NCI-H187 treated with DMSO at 0.1 percent for 48 hours (cell line): ENCODE measurements around the gene SWT1.
"Not testable (repeated sequence)": the region's sequence is repeated elsewhere in the genome, so short reads cannot be mapped to it uniquely, and the experiment has no call there.

ENCODE experiments used
- DNase-seq: peaks from one replicate; lab custom pipeline; 2025; lab: John Stamatoyannopoulos, UW

SWT1 gene

GRCh38 chr1:185291652-185292051 lies 134.7 kb downstream of the SWT1 start:
- DNase-seq = no peak

GRCh38 chr1:185292237-185292636 lies 135.3 kb downstream of the SWT1 start:
- DNase-seq = no peak

DNA sequence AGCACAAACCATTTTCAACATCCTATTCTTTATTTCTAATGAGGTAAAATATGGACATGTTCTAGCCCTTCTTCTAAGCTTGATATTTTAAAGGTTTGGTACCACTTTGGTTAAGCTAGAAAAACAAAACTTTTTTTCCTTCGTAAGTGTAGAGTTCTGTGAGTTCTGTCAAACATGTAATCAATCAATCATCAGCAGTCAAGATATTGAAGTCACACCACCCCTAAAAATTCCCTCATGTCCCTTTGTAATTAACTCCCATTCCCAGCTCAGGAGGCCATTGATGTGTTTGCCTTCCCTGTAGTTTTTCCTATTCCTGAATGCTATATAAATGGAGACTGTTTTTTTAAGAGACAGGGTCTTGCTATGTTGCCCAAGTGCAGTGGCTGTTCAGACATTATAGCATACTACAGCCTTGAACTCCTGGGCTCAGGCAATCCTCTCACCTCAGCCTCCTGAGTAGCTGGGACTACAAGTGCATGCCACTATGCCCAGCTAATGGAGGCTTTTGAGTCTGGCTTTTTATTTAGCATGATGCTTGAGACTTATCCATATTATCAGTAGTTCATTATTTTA lies 137.1 kb downstream of the SWT1 start:
- DNase-seq = no peak

- DNase-seq = no peak
These were observed 138.1 kb downstream of the SWT1 start for GRCh38 chr1:185295091-185295490.

- no peak for DNase-seq
These were observed 141.0 kb downstream of the SWT1 start for GRCh38 chr1:185297982-185298381.

- no peak for DNase-seq
These were observed 143.2 kb downstream of the SWT1 start for GRCh38 chr1:185300152-185300551.

GRCh38 chr1:185305419-185305818 lies 148.5 kb downstream of the SWT1 start:
- no peak for DNase-seq

DNA sequence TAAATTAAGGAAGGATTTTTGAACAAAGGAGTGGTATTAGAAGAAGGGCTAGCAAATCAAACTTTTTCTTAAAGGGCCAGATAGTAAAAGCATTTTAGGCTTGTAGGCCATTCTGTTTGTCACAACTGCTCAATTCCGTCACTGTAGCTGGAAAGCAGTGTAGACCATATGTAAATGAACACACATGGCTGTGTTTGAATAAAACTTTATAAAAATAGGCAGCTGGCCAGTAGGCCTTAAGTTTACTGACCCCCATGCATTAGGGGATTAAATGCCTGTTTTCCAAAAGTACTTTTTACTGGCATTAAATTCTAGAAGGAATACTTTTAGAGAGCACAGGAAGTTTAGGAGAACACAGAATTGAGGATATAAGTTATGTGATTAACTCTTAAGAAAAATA lies 151.2 kb downstream of the SWT1 start:
- no peak for DNase-seq

- no peak for DNase-seq
These were observed 152.6 kb downstream of the SWT1 start for GRCh38 chr1:185309566-185309965.

DNA sequence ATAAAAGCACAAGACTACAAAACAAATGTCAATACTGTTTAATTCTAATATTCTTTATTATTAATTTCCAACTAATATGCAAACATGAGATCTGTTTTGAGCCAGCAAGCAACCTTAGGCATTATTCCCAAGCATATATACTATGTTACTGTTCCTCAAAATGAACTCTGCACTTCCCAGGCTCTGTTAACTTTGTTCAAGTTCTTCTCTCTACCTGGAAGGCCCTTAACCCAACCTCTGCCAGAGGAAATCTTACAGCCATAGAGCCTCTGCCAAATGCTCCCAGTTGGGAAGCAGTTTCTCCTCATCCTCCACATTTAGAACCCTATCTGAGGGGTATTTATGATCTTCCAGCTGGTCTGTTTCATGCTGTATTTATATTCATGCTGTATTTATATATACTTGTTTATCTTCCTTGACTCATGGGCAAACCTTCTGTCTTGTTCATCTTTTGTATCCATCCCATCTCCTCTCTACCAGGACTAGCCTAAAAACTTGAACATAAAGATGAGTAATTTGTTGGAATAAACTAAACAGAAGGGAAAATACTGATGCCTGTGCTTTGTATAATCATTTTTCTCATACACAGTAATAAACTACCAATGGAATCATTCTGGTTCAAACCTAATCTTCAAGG lies 154.7 kb downstream of the SWT1 start:
- no peak for DNase-seq

DNA sequence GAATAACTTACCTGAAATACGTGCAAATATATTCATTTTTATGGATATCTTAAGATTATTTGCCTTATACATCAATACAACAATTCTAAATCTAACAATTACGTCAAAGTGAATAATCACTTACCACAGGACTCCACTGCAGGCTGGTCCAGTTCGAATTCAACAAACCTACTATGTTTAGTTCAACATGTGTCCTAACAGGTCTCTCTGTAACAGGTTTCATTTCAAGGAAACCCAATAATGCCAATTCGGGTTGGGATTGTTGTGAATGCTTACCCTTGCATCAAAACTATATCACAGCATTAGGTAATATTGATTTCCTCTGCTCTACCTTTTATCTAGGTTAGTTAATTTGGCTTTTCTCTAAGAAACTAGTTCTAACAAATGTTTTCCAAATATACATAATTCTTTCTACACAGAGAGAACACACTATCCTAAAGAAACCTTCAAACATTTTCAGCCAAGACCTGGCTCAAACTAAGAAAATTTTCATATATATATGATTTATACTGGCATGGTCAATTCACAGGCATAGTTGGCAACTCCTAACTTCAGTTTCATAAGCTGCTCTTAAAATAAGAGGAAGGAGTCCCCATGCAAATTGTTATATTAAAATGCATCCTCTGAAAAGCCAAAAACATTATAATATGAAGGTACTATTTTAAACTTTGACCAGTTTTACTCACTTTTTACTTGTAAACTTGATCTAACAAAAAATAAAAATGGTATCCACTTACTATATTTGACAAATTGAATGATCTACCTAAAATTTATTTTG lies 155.6 kb downstream of the SWT1 start:
- no peak for DNase-seq

- DNase-seq = no peak
These were observed 157.4 kb downstream of the SWT1 start for GRCh38 chr1:185314411-185314810.

DNA sequence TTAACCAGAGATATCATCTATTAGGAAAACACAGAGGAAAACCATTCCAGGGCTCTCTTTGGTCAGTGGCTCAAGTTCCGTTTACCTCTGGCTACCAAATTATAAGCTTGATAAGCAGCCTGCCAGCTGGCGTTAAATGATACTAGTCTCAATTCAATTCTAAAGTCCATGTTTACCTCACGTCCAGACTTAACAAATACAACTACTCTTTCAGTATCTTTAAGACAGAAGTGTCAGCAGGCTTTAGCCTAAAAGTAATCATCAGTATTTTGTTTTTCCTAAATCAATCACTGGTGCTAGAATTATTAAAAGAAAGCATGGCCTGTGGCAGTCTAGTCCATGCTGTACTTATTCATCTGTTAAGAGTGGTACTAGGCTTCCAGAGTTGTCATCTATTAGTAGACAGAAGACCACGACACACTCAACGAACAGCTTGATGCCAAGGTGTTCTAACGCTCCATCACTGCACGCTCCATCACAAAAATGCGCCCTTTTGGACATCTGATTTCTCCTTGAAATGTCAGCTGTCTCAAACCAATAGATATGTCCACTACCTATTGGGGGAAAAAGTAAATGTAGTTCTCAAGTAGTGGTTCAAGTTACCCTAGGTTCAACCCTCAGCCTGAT lies 158.6 kb downstream of the SWT1 start:
- DNase-seq = no peak

GRCh38 chr1:185316163-185317033 lies 159.4 kb downstream of the SWT1 start:
- peak; percentile 52 for DNase-seq

GRCh38 chr1:185317034-185317885 lies 160.3 kb downstream of the SWT1 start, which contains the start of gene IVNS1ABP:
Gene IVNS1ABP, minus strand, starts transcription at chr1:185317243. Its CDS starts 7,750 bp downstream, at chr1:185309493.
- peak; percentile 98 for DNase-seq

DNA sequence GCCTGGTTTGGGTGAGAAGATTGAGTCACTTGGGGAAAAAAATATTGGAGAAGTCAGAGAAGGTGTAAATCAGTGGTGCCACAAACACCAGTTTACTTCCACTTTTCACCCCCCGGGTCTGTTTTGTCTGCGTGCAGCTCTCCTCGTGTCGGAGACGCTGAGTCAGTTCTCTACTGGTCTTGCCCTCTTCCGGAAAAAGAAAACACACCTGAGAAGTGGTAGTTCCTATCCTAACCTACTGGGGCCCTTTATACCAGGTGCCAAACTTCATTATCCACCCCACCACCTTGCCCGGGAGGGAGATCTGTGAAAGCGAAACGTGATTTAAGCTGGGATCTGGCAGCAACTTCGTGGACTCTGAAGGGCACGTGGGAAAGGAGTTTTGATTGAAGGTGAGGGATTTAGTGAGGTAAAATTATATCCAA lies 160.9 kb downstream of the SWT1 start:
- DNase-seq = no peak

DNA sequence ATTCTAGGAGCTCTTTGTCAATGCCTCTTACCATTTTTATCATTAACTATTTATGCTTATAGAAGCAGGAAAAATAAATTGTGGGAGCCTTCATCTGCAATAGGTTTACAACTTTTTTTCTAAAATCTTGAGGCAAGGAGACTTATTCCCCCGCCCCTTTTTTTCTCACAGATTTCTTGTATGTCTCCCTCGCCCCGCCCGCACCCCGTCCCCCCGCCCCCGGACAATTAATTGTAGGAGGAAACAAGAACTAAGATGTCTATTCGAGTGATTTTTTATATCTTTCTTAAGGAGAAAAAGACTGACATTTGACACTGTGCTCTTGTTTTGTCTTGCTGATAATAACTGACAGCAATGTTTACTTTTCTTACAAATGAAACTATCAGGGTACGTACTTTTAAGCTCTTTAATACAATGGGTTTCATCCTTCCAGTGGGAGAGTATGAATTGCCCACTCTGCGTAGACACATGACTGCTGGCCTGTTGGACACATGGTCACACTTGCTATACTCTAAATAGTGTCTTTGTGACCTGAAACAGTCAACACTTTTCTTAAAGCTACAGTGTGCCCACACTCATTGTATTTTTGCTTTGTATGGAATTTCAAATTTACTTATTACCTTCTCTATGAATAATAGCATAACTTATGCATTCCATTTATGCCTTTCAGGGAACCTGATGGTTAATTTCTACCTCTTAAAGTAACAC lies 161.6 kb downstream of the SWT1 start:
- DNase-seq = no peak

DNA sequence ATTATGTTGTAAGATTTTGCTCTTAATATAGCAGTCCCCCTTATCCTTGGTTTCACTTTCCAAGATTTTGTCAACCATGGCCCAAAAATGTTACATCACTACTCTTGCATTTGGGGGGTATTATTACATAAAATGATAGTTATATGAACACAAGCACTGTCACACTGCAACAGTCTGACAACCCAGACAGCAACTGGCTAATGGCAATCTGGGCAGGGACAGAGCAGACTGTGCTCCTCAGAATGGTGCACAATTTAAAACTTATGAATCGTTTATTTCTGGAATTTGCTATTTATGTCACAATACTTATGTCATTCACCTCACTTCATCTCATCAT lies 162.1 kb downstream of the SWT1 start:
- no peak for DNase-seq

DNA sequence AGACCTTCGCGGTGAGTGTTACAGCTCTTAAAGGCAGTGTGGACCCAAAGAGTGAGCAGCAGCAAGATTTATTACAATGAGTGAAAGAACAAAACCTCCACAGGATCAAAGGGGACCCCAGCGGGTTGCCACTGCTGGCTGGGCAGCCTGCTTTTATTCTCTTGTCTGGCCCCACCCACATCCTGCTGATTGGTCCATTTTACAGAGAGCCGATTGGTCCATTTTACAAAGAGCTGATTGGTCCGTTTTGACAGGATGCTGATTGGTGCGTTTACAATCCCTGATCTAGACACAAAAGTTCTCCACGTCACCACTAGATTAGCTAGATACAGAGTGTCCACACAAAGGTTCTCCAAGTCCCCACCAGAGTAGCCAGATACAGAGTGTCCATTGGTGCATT lies 164.1 kb downstream of the SWT1 start:
- DNase-seq = not testable (repeated sequence)

DNA sequence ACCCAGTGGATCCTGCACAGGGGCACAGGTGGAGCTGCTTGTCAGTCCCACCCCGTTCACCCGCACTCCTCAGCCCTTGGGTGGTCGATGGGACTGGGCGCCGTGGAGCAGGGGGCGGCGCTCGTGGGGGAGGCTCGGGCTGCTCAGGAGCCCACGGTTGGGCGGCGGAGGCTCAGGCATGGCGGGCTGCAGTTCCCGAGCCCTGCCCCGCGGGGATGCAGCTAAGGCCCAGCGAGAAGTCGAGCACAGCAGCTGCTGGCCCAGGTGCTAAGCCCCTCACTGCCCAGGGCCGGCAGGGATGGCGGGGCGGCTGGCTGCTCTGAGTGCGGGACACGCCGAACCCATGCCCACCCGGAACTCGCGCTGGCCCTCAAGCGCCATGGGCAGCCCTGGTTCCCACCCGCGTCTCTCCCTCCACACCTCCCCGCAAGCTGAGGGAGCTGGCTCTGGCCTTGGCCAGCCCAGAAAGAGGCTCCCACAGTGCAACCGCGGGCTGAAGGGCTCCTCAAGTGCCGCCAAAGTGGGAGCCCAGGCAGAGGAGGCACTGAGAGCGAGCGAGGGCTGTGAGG lies 164.8 kb downstream of the SWT1 start:
- DNase-seq = not testable (repeated sequence)
